Lower leg skin (tissue), 4 donors: ENCODE measurements around the gene NLRP1. TPM values are rescaled to one million over a fixed set of nuclear protein-coding genes. Genes with fewer than 3 reads are reported as not detected.

Source experiments
- DNase-seq, 2 donors: peaks; one replicate each; pipeline ENCODE4 v3.0.0-alpha.2; 2019; ENCODE audit warnings: low spot score in 2 of 2
- H3K4me3 ChIP-seq: fragments of 200-600 bp; sonication (generic); 2 replicates; pipeline ENCODE4 v1.5.1; 2017; ENCODE audit warnings: mild to moderate bottlenecking, low read depth; ENCODE audit not compliant: poor library complexity, severe bottlenecking
- POLR2A ChIP-seq, 2 donors: fragments of 450-650 bp; IDR thresholded peaks; one replicate each; pipeline ENCODE4 v1.6.1; 2016 to 2017; ENCODE audit warnings: antibody characterized with exemption in 2 of 2, mild to moderate bottlenecking in 1 of 2, moderate library complexity in 1 of 2
- WGBS, 2 donors: methylation state at CpG; one replicate each; pipeline ENCODE4 v1.1.5; 2018; 5-methylcytosine and 5-hydroxymethylcytosine counted together
- intact Hi-C: fragments of 100-400 bp; cut with DNase I; formaldehyde crosslinking; loops from one replicate; pipeline ENCODE4 v1.15.0; 2023; ENCODE audit warnings: low total_unique reads
- total RNA-seq, 4 donors: library from RNA; depleted of rRNA; stranded (reverse); fragments of >200 nt; gene quantifications; one replicate each; pipeline ENCODE4 v1.1.0, GENCODE V29; 2016
- TF ChIP-seq, protein P1 (sequence below), 3 donors: fragments of 450-650 bp; IDR thresholded peaks; one replicate each; pipeline ENCODE4 v1.5.1; 2016; ENCODE audit warnings: antibody characterized with exemption in 3 of 3, mild to moderate bottlenecking in 3 of 3, moderate library complexity in 2 of 3

NLRP1 gene
- 100 to 1,000 TPM in 1 of 4 donors, 10 to 100 TPM in 3; 55.5 to 163 (median 68.9) TPM for total RNA-seq

- peak within 1 kb of the TSS; percentile 32 for H3K4me3 ChIP-seq
- 15 to 18% methylated on average over 11 to 14 of the region's 14 CpGs for WGBS, 2 donors
- DNase-seq = peak; percentile 96 to 98
- intact Hi-C loops = loop anchor here (10.0 kb wide), 1 partner anchor 120 kb away; no protein-coding TSS in a partner anchor
- peak in 1 of 2 donors; percentile 40 for TF ChIP-seq POLR2A (IDR thresholded peaks at IDR 0.05)
- TF ChIP-seq, protein P1, sequence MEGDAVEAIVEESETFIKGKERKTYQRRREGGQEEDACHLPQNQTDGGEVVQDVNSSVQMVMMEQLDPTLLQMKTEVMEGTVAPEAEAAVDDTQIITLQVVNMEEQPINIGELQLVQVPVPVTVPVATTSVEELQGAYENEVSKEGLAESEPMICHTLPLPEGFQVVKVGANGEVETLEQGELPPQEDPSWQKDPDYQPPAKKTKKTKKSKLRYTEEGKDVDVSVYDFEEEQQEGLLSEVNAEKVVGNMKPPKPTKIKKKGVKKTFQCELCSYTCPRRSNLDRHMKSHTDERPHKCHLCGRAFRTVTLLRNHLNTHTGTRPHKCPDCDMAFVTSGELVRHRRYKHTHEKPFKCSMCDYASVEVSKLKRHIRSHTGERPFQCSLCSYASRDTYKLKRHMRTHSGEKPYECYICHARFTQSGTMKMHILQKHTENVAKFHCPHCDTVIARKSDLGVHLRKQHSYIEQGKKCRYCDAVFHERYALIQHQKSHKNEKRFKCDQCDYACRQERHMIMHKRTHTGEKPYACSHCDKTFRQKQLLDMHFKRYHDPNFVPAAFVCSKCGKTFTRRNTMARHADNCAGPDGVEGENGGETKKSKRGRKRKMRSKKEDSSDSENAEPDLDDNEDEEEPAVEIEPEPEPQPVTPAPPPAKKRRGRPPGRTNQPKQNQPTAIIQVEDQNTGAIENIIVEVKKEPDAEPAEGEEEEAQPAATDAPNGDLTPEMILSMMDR (IDR thresholded peaks at IDR 0.05) = no peak
Observed at GRCh38 chr17:5584383-5585286, at the start of gene NLRP1. Gene NLRP1, minus strand, starts transcription at chr17:5584509. Its CDS starts 552 bp downstream, at chr17:5583957.

- DNase-seq = peak in 1 of 2 donors; percentile 29
- WGBS, 2 donors = 41% methylated on average over 3 of the region's 3 CpGs
- no peak overlapping the region for H3K4me3 ChIP-seq
- intact Hi-C loops = no loop called here
- TF ChIP-seq, protein P1 (IDR thresholded peaks at IDR 0.05) = no peak
- no peak for TF ChIP-seq POLR2A (IDR thresholded peaks at IDR 0.05)
Observed at GRCh38 chr17:5631958-5632590, 47.8 kb upstream of the NLRP1 start.

- intact Hi-C loops = no loop called here
- no peak for TF ChIP-seq POLR2A (IDR thresholded peaks at IDR 0.05)
- TF ChIP-seq, protein P1 (IDR thresholded peaks at IDR 0.05) = no peak
- DNase-seq = peak in 1 of 2 donors; percentile 25
- H3K4me3 ChIP-seq = no peak overlapping the region
- WGBS, 2 donors = 44 to 74% methylated on average over 2 of the region's 2 CpGs
Observed at GRCh38 chr17:5630434-5630833, 46.1 kb upstream of the NLRP1 start.

GRCh38 chr17:5629128-5629527, 44.8 kb upstream of the NLRP1 start:
- intact Hi-C loops = no loop called here
- H3K4me3 ChIP-seq = no peak overlapping the region
- 88 to 93% methylated on average over 7 of the region's 7 CpGs for WGBS, 2 donors
- DNase-seq = no peak
- no peak for TF ChIP-seq POLR2A (IDR thresholded peaks at IDR 0.05)
- TF ChIP-seq, protein P1 (IDR thresholded peaks at IDR 0.05) = no peak

- WGBS, 2 donors = 84 to 88% methylated on average over 3 of the region's 3 CpGs
- TF ChIP-seq, protein P1 (IDR thresholded peaks at IDR 0.05) = no peak
- TF ChIP-seq POLR2A (IDR thresholded peaks at IDR 0.05) = no peak
- no peak overlapping the region for H3K4me3 ChIP-seq
- no peak for DNase-seq
- intact Hi-C loops = no loop called here
Observed at GRCh38 chr17:5628262-5628661, 44.0 kb upstream of the NLRP1 start.
